Activated B cell treated with CpG ODN at 0.5 μM for 24 hours (primary cell): ENCODE data around the gene KIAA1586. TPM values are rescaled to one million over a fixed set of nuclear protein-coding genes. Genes with fewer than 3 reads are reported as not detected.

Experiments
- ATAC-seq: fragments of 200-7000 bp; cut with Tn5 transposase; one replicate; pipeline ENCODE4 v1.10.0; 2021; ENCODE audit warnings: low read depth, mild to moderate bottlenecking, moderate library complexity
- CTCF ChIA-PET: fragments of 350-600 bp; sonication (Branson Sonifier 250); formaldehyde crosslinking; loops from one replicate; lab custom pipeline; 2021; ENCODE audit warnings: antibody characterized with exemption; lab: Charles Lee
- POLR2A ChIA-PET: fragments of 350-600 bp; sonication (Branson Sonifier 250); formaldehyde crosslinking; loops from one replicate; lab custom pipeline; 2021; ENCODE audit warnings: antibody characterized with exemption; lab: Charles Lee
- DNase-seq: peaks from one replicate; pipeline ENCODE4 v3.0.0; 2022
- H3K27ac Mint-ChIP-seq: one replicate; pipeline ENCODE4 v1.8.0; 2020; ENCODE audit warnings: mixed read lengths
- H3K27me3 Mint-ChIP-seq: one replicate; pipeline ENCODE4 v1.8.0; 2021; ENCODE audit warnings: mixed read lengths
- H3K36me3 Mint-ChIP-seq: one replicate; pipeline ENCODE4 v1.8.0; 2021; ENCODE audit warnings: low read depth, mixed read lengths
- H3K4me1 Mint-ChIP-seq: one replicate; pipeline ENCODE4 v1.8.0; 2021; ENCODE audit warnings: mixed read lengths
- H3K4me3 Mint-ChIP-seq: one replicate; pipeline ENCODE4 v1.8.0; 2020; ENCODE audit warnings: mild to moderate bottlenecking, mixed read lengths
- H3K9me3 Mint-ChIP-seq: one replicate; pipeline ENCODE4 v1.8.0; 2020; ENCODE audit warnings: mixed read lengths
- CTCF ChIP-seq: fragments of 200-600 bp; IDR thresholded peaks from one replicate; pipeline ENCODE4 v1.8.0; 2022; ENCODE audit warnings: antibody characterized with exemption, mild to moderate bottlenecking
- intact Hi-C: fragments of 100-400 bp; cut with micrococcal nuclease; formaldehyde crosslinking; loops from one replicate; pipeline ENCODE4 v1.15.1; 2024
- total RNA-seq: library from RNA; stranded (reverse); gene quantifications from 2 replicates; pipeline ENCODE4 v1.2.3, GENCODE V29; 2022

Gene KIAA1586
- total RNA-seq, 1 donor from 2014 or later, result 15.2 TPM

- intact Hi-C loops, result no loop called here
- ChIA-PET CTCF (no interaction called here), POLR2A (no interaction called here)
- Mint-ChIP-seq H3K27ac (no peak overlapping the region), H3K9me3 (peaks cover 20% of the 10 kb centered on the region), H3K4me3 (no peak overlapping the region), H3K36me3 (peaks cover 9% of the 10 kb centered on the region), H3K4me1 (no peaks in the 10 kb centered on the region), H3K27me3 (peaks cover 6% of the 10 kb centered on the region)
- ATAC-seq (no peak), DNase-seq (no peak)
- TF ChIP-seq CTCF, result no peak
Observed at GRCh38 chr6:57024321-57024720, 22.2 kb upstream of the KIAA1586 start.

GRCh38 chr6:57024775-57025174, 21.7 kb upstream of the KIAA1586 start:
- intact Hi-C loops, result no loop called here
- ChIA-PET POLR2A (no interaction called here), CTCF (no interaction called here)
- Mint-ChIP-seq H3K36me3 (peaks cover 9% of the 10 kb centered on the region), H3K27me3 (peaks cover 7% of the 10 kb centered on the region), H3K27ac (no peak overlapping the region), H3K4me3 (no peak overlapping the region), H3K4me1 (no peaks in the 10 kb centered on the region), H3K9me3 (peaks cover 20% of the 10 kb centered on the region)
- TF ChIP-seq CTCF, result no peak
- DNase-seq, result no peak
- ATAC-seq, result no peak

GRCh38 chr6:57026001-57026400, 20.5 kb upstream of the KIAA1586 start:
- no peak overlapping the region for H3K4me3 Mint-ChIP-seq
- H3K9me3 Mint-ChIP-seq, result peaks cover 20% of the 10 kb centered on the region
- intact Hi-C loops, result no loop called here
- ATAC-seq (no peak), DNase-seq (no peak)
- peaks cover 9% of the 10 kb centered on the region for H3K27me3 Mint-ChIP-seq
- H3K36me3 Mint-ChIP-seq, result peaks cover 9% of the 10 kb centered on the region
- ChIA-PET POLR2A (no interaction called here), CTCF (no interaction called here)
- H3K4me1 Mint-ChIP-seq, result no peaks in the 10 kb centered on the region
- no peak for TF ChIP-seq CTCF
- H3K27ac Mint-ChIP-seq, result no peak overlapping the region

DNA sequence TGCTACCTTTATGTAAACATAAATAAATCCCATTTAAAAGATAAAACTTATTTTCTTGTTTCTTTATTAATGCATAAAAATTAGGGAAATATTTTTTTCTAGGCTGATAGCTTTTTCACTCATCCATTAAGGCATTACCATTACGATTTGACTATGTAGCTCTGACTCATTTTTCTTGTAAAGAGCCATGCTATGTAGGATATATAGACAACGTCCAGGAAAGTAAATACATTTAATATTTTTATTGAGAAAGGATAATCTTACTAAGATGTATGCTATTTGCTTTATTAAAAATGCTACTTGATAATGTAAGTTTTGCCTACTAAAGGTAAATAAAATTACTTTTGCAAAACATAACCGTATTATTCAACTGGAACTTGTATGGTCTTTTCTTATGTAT, 19.2 kb upstream of the KIAA1586 start:
- Mint-ChIP-seq H3K4me1 (no peaks in the 10 kb centered on the region), H3K27ac (no peak overlapping the region), H3K27me3 (peaks cover 9% of the 10 kb centered on the region), H3K9me3 (peaks cover 20% of the 10 kb centered on the region), H3K36me3 (peaks cover 9% of the 10 kb centered on the region), H3K4me3 (no peak overlapping the region)
- POLR2A ChIA-PET, result no interaction called here
- DNase-seq, result no peak
- intact Hi-C loops, result no loop called here
- CTCF ChIA-PET, result no interaction called here
- no peak for ATAC-seq
- TF ChIP-seq CTCF, result no peak

DNA sequence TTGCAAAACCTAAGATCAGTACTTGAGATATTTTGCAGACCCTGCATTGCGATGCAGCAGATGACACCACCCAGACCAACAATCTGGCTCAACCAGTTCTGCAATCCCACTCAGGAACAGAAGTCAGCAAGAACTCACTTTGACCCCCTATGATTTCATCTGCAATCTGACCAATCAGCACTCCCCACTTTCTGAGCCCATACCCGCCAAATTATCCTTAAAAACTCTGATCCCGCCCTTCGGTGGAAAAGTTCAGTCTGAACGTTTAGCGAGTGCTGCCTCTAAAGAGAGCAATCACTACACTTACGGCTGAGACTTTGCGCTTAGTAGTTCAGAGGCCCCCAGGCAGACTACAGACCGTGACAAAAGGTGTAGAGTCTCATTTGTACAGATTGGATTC, 17.3 kb upstream of the KIAA1586 start:
- no peak for TF ChIP-seq CTCF
- Mint-ChIP-seq H3K9me3 (peaks cover 15% of the 10 kb centered on the region), H3K36me3 (peaks cover 9% of the 10 kb centered on the region), H3K4me1 (no peaks in the 10 kb centered on the region), H3K27me3 (peaks cover 9% of the 10 kb centered on the region), H3K27ac (no peak overlapping the region), H3K4me3 (no peak overlapping the region)
- intact Hi-C loops, result no loop called here
- ATAC-seq, result no peak
- DNase-seq, result no peak
- POLR2A ChIA-PET, result no interaction called here
- CTCF ChIA-PET, result no interaction called here
